HG02840 (cell line): ENCODE data around the gene ALPL.

Source experiments
- ATAC-seq: cut with Tn5 transposase; IDR thresholded peaks from one replicate; pipeline ENCODE4 v1.9.1; 2021; ENCODE audit warnings: mild to moderate bottlenecking, moderate library complexity, moderate number of reproducible peaks; ENCODE audit not compliant: unreplicated experiment, low FRiP score

Gene ALPL

DNA sequence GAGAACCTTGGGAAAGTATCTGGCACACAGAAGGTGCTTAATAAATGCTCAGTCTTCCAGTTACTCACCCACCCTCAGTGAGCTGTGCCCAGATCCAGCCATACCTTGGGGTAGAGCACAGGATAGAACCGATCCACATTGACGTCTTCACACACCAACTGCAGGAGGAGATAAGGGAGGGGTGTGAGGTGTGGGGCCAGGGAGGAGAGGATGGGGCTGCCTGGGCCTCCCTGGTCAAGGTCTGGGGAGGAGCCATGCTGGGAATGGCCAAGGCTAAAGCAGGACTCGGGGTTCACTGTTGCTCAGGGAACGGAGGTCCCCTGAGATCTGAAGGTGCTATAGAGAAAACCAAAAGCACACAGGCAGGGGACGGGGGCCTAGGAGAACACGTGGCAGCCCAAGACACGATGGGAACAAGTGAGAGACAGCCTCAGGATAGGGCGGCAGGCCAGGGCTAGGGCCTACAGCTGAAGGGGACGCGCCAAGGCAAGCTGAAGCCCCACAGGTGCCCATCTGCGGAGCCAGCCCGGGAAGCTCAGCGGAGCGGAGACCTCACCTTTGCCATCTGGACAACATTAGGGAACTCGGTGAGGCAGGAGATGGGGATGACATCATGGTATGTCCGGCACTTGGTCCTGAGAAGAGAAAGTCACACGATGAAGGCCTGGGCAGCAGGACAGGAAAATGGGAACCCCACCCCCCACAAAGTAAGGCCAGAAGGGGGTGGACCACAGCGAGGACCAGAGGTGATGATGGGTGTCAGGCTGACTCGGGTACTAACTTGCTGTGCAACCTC lies 104.0 kb downstream of the ALPL start:
- no peak for ATAC-seq

GRCh38 chr1:21614419-21615115 lies 105.3 kb downstream of the ALPL start:
- ATAC-seq: no peak

DNA sequence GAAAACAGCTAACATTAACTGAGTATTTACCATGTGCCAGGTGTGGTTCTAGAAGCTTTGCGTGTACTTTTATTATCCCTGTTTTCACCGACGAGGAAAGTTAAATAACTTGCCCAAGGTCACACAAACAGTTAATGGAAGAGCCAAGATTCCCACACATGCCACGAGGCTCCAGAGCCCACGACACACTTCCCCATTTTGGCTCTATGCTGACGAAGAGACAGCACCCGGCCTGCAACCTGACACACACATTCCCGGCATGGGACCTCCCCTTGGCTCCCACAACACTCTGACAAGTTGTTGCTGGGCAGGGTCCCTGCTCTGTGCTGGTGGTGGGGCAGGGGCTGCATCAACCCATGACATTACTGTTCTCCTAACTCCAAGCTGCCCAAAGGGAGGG lies 107.1 kb downstream of the ALPL start:
- ATAC-seq: no peak

- no peak for ATAC-seq
Observed at GRCh38 chr1:21617126-21617738, 108.0 kb downstream of the ALPL start.

GRCh38 chr1:21618059-21618458 lies 108.8 kb downstream of the ALPL start:
- ATAC-seq: no peak

DNA sequence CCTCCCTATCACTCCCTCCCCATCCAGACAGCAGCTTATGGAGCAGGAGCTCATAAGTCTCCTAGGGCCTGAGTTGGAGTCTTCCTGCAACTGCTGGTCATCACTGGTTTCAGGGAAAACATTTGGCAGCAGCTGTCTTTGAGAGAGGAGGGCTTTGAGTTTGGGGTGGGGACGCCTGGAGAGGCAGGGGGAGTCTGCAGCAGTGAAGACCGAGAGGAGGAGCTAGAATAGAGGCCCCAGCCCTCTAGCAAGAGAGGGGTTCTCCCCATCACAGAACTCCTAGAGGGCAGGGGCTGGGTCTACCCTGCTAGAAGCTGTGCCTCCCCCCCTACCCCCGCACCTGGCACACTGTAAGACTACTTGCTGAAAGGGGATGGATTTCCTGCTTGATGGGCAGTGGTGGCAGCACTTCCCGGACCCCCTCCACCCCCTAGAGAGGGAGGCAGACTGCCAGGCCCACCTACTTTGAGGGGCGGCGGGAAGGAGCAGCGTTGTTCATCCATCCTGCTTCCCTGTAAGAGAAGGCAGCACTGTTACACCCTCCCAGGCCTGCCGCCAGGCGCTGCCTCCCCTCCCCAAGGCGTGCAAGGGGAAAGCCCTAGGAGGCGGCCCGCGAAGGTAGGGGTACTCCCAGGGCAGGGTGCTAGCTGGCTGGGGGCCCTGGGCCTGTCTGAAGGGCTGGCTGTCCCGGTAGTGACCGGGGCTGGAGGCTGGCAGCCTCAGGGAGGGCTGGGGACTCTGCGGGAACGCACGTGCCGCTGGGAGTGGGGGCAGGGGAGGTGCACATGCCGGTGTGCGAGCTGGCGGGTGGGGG lies 109.5 kb downstream of the ALPL start:
- ATAC-seq: no peak

GRCh38 chr1:21619375-21619947 lies 110.2 kb downstream of the ALPL start:
- ATAC-seq: no peak

GRCh38 chr1:21620011-21620410 lies 110.8 kb downstream of the ALPL start:
- ATAC-seq: no peak

DNA sequence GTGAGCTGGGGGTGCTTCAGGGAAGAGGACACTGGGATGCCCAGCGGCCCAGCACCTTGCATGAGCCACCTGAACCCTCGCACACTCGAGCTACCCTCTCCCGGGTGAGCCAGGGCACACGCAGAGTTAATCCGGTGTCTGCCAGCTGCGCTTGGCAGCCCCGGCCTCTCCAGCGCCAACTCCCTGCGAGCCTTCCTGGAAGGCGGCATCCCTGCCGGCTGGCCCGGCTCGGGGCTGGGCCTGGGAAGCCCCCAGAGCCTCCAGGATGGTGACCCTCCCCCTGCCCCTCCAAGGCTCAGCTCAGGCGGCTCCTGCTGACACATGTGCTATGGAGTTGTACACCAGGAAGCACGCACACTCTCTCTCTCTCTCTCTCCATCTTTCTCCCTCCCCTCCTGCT lies 111.3 kb downstream of the ALPL start:
- no peak for ATAC-seq

GRCh38 chr1:21621051-21621450 lies 111.8 kb downstream of the ALPL start:
- ATAC-seq: no peak

- ATAC-seq: no peak
Observed at GRCh38 chr1:21621761-21622436, 112.7 kb downstream of the ALPL start.

- no peak for ATAC-seq
Observed at GRCh38 chr1:21622466-21623315, 113.5 kb downstream of the ALPL start.

GRCh38 chr1:21623410-21623961 lies 114.3 kb downstream of the ALPL start:
- no peak for ATAC-seq

DNA sequence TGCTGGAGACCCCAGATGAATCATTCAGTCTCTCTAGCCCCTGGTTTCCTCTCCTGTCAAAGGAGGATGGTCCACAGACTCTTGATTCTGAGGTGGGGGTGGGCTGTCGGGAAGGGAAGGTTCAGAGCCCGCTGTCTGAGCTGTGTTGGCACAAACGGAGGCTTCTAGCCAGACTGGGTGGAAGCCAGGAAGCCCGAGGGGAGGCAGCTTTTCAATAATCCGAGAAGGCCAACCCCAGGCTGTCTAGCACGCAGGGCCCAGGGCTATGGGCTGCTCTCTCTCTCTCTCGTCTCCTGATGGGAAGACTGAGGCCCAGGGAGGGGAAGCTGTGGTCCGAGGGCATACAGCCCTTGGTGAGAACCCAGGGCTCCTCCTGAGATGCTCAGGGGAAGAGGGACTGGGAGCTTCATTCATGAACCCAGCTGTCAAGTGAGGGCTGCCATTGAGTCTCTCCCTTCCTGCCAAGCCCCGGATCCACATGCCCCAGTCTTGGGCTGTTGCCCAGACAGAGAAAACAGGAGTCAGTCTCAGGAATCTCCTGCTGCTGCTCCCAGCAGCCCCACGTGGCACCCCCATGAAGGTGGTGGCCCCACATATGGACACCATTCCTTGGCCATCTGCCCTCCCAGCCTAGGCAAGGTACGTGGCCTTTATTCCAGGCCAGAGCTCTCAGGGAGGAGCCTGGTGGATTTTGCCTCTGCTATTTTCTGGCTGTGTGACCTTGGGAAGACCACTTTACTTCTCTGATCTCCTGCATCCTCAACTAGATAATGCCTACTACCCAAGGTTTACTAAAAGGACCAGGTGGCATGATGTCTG lies 115.6 kb downstream of the ALPL start:
- no peak for ATAC-seq

DNA sequence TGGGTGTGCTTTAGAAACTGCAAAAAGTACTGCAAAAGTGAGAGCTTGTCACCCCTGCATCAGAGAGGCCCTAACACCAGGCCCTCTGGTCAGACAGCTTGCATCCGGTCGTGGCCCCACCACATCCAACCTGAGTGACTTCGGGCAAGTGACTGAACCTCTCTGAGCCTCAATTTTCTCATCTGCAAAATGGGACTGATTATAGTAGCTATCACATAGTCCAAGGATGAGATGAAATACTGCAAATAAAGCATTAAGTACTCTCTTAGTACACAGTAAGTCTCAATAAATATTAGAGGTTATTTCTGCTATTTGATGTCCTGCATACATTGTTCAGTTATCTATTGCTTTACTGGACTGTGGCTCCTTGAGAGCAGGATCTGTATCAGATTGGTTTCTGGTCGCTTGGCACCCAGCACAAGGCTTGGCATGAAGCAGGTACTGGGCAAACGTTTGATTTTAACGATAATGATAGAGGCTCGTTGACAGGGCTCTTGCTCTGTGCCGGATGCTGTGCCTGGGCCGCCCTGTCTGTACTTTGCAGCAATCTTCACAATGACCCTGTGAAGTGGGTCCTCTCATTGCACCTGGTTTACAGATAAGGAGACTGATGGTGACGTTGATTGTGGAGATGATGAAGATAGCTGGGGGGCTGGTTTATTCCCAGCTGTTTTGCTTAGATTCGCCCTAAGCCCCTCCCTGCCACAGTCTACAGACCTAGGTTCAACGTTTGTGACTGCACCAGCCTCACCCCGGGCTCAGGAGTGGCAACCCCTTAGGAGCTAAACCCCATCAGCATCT lies 116.4 kb downstream of the ALPL start:
- no peak for ATAC-seq

DNA sequence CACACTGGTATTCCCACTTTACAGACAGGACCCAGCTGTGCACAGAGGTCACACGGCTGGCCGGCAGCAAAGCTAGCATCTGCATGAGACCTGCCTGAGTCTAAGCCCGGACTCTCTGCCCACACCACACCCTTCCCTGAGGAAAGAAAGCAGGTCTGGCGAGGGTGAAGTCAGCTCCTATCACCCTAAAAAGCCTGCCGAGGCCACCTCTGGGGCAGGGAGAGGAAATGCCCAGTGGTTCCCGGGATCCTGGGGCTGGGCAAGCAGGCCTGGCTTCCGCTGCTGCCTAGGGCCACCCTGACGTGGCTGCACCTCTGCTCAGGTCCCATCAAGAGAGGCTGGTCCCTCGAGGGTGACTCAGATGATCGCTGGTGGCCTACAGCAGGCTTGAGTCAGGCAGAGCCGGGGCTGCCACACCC lies 117.7 kb downstream of the ALPL start:
- ATAC-seq: no peak
